DND-41 (cell line): ENCODE measurements around the gene PEX5L.

Experiments used
- EZH2 ChIP-seq: IDR thresholded peaks from 3 replicates; pipeline ENCODE4 v1.6.1; 2012; ENCODE audit warnings: borderline replicate concordance, low read depth, mild to moderate bottlenecking, moderate library complexity, low read length, inconsistent platforms; ENCODE audit not compliant: severe bottlenecking
- TF ChIP-seq, protein P1 (sequence below): IDR thresholded peaks from 2 replicates; pipeline ENCODE4 v1.5.1; 2012; ENCODE audit warnings: borderline replicate concordance, low read length, moderate library complexity, mild to moderate bottlenecking; ENCODE audit not compliant: poor library complexity, severe bottlenecking; ENCODE audit errors: extremely low read depth

- TF ChIP-seq, protein P1, sequence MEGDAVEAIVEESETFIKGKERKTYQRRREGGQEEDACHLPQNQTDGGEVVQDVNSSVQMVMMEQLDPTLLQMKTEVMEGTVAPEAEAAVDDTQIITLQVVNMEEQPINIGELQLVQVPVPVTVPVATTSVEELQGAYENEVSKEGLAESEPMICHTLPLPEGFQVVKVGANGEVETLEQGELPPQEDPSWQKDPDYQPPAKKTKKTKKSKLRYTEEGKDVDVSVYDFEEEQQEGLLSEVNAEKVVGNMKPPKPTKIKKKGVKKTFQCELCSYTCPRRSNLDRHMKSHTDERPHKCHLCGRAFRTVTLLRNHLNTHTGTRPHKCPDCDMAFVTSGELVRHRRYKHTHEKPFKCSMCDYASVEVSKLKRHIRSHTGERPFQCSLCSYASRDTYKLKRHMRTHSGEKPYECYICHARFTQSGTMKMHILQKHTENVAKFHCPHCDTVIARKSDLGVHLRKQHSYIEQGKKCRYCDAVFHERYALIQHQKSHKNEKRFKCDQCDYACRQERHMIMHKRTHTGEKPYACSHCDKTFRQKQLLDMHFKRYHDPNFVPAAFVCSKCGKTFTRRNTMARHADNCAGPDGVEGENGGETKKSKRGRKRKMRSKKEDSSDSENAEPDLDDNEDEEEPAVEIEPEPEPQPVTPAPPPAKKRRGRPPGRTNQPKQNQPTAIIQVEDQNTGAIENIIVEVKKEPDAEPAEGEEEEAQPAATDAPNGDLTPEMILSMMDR = no peak
- no peak for TF ChIP-seq EZH2
Observed at GRCh38 chr3:179861953-179862352, 174.8 kb downstream of the PEX5L start.
